GM13976 (cell line): ENCODE data around the gene KYNU.

Experiments
- DNase-seq: peaks from one replicate; pipeline ENCODE4 v3.0.0; 2012; ENCODE audit warnings: low spot score
- CTCF ChIP-seq: IDR thresholded peaks from 2 replicates; pipeline ENCODE4 v1.5.1; 2012; ENCODE audit warnings: borderline replicate concordance, mild to moderate bottlenecking; ENCODE audit not compliant: insufficient read depth; ENCODE audit errors: extremely low read depth, missing control alignments, control extremely low read depth
- in situ Hi-C: fragments of 300-500 bp; cut with MboI; formaldehyde crosslinking; loops from one replicate; pipeline ENCODE4 v1.12.0; 2022; ENCODE audit warnings: low sequenced_read_pairs, mixed read lengths, inconsistent platforms; ENCODE audit not compliant: unreplicated experiment

KYNU gene

GRCh38 chr2:142926445-142926844 lies 49.0 kb downstream of the KYNU start:
- in situ Hi-C loops: no loop called here
- DNase-seq: no peak
- TF ChIP-seq CTCF: no peak

- DNase-seq: no peak
- no peak for TF ChIP-seq CTCF
- in situ Hi-C loops: no loop called here
These were observed 53.5 kb downstream of the KYNU start for GRCh38 chr2:142930835-142931398.

GRCh38 chr2:142933916-142934315 lies 56.5 kb downstream of the KYNU start:
- no peak for TF ChIP-seq CTCF
- in situ Hi-C loops: no loop called here
- DNase-seq: no peak

GRCh38 chr2:142935563-142936089 lies 58.2 kb downstream of the KYNU start:
- no peak for DNase-seq
- in situ Hi-C loops: no loop called here
- TF ChIP-seq CTCF: no peak

- no peak for TF ChIP-seq CTCF
- in situ Hi-C loops: no loop called here
These were observed 59.2 kb downstream of the KYNU start for GRCh38 chr2:142936629-142937028.

GRCh38 chr2:142937347-142937746 lies 59.9 kb downstream of the KYNU start:
- no peak for TF ChIP-seq CTCF
- no peak for DNase-seq
- in situ Hi-C loops: no loop called here

More at GRCh38 chr2:142936629-142937028, 59.2 kb downstream of the KYNU start:
- DNase-seq: no peak
